T-helper 1 cell treated with Interleukin-12 subunit alpha and Interleukin-12 subunit beta and Interleukin-4 antibody, amounts not matched to agents 30 μg/mL and 1 μg/mL, for 36 hours (primary cell): ENCODE data around the gene TRIM7.
A peak's percentile ranks its signal among the peaks of the same experiment; 100 is the strongest.

Source experiments
- H3K27ac Mint-ChIP-seq: one replicate; pipeline ENCODE4 v1.8.0; 2021; ENCODE audit warnings: mild to moderate bottlenecking, mixed read lengths
- H3K27me3 Mint-ChIP-seq: one replicate; pipeline ENCODE4 v1.8.0; 2021; ENCODE audit warnings: low read depth, mixed read lengths
- H3K36me3 Mint-ChIP-seq: one replicate; pipeline ENCODE4 v1.8.0; 2021; ENCODE audit warnings: low read depth, mixed read lengths
- H3K4me1 Mint-ChIP-seq: one replicate; pipeline ENCODE4 v1.8.0; 2021; ENCODE audit warnings: low read depth, mixed read lengths
- H3K4me3 Mint-ChIP-seq: one replicate; pipeline ENCODE4 v1.8.0; 2021; ENCODE audit warnings: mild to moderate bottlenecking, moderate library complexity, mixed read lengths
- H3K9me3 Mint-ChIP-seq: one replicate; pipeline ENCODE4 v1.8.0; 2021; ENCODE audit warnings: mixed read lengths

The TRIM7 gene

GRCh38 chr5:181204826-181205760 lies at the start of gene TRIM7:
TRIM7 (minus strand) TSS chr5:181205196; CDS start chr5:181205110, 86 bp downstream.
- Mint-ChIP-seq H3K36me3 (peaks cover 9% of the 10 kb centered on the region), H3K27ac (peak within 1 kb of the TSS; percentile 95), H3K27me3 (peaks cover 54% of the 10 kb centered on the region), H3K4me1 (peaks cover 35% of the 10 kb centered on the region), H3K4me3 (peak within 1 kb of the TSS; percentile 92), H3K9me3 (peaks cover 6% of the 10 kb centered on the region)

DNA sequence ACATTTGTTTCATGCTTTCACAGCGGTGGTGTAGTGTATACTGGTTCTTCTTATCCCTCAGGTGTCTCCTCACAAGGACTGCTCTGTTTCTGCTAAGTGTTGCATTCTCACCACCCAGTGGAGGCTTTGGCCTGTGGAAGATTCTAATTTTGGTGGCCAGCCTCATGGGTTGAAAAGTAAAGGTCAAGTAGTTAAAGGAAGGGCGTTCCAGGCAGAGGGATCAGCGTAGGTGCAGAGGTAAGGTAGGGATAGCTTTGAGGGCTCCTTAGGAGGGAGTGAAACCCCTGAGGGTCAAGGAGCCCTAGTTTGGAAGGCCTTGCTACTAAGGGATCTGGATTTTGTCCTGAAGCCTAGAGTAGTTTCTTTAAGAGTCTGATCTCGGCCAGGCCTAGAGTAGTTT lies 43.3 kb upstream of the TRIM7 start:
- no peaks in the 10 kb centered on the region for H3K27me3 Mint-ChIP-seq
- peak overlapping the region; percentile 85 for H3K4me3 Mint-ChIP-seq
- H3K9me3 Mint-ChIP-seq: no peaks in the 10 kb centered on the region
- peaks cover 20% of the 10 kb centered on the region for H3K36me3 Mint-ChIP-seq
- peak overlapping the region; percentile 86 for H3K27ac Mint-ChIP-seq
- H3K4me1 Mint-ChIP-seq: peaks cover 53% of the 10 kb centered on the region

DNA sequence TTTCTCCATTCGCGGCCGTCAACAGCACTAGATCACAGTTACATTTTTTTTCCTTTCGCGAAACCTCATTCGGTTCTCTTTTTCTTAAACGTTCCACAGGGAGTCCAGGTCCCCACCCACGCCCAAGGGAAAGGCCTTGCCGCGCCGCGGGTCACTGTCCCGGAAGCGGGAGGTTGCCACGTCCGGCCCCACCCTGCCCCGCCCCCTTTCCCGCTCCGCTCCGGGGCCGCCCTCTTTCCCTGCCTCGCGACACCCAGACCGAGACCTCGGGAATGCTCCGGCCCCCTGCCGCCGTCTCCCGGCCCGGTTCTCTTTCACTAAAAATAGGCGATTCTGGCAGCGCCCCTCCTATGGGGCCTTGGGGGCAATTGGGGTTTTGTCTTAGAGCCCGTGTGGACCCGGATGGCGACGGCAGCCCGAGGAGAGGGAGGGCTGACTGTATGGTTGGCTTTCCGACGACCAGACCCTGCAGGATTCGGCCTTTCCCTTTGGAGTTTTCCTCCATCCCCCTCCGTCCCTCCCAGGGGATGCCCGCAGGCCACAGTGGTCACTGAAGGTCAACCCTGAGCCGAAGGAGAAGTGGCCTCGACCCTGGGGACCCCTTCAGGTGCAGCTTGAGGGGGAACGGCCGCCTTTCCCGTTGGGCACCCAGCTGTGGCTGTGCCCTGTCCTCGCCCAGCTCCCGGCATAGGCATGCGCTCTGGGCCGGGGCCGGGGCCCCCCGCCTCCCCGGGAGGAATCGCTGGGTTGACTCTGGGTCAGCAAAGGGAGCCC lies 41.5 kb upstream of the TRIM7 start:
- H3K4me3 Mint-ChIP-seq: peak overlapping the region; percentile 85
- H3K36me3 Mint-ChIP-seq: peaks cover 32% of the 10 kb centered on the region
- H3K27ac Mint-ChIP-seq: peak overlapping the region; percentile 98
- no peaks in the 10 kb centered on the region for H3K27me3 Mint-ChIP-seq
- peaks cover 60% of the 10 kb centered on the region for H3K4me1 Mint-ChIP-seq
- H3K9me3 Mint-ChIP-seq: no peaks in the 10 kb centered on the region

DNA sequence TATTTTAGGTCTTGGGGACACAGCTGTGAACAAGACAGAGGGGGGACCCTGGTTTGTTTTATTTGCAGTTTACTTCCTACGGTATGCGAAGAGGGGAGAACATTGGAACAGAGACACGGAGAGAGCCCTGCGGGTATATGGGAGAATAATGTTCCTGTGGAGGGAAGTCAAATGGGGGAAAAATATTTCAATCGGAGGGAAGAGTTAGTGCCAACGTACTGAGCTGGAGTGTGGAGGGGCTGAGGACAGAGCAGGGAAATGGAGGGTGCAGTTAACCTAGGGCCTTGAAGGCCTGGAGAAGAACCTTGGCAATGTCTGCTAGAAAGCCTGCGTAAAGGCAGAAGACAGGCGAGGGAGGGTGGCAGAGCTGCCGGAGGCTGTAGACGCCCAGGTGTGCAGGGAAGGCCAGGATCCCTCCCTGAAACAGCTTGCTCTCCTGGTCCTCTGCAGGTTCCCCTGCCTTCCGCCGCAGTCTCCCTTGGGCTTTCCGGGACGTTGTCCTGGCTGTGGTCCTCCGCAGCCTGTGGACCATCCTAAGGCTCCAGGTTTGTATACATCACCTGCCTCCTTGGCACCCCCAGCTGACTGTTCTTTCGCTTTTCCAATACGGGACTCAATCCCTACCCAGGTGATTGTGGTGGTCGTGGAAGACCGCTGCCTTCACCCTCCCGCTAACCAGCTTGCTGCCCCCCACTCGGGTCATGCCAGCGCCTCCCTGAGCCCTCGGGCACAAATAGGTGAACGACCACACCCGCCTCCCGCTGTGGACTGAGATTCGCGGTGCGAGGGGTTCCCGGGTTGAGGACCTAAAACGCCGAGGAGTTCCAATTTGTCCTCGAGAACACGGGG lies 40.7 kb upstream of the TRIM7 start:
- H3K4me3 Mint-ChIP-seq: peak overlapping the region; percentile 85
- H3K36me3 Mint-ChIP-seq: peaks cover 38% of the 10 kb centered on the region
- peaks cover 60% of the 10 kb centered on the region for H3K4me1 Mint-ChIP-seq
- H3K27me3 Mint-ChIP-seq: no peaks in the 10 kb centered on the region
- no peaks in the 10 kb centered on the region for H3K9me3 Mint-ChIP-seq
- peak overlapping the region; percentile 98 for H3K27ac Mint-ChIP-seq

GRCh38 chr5:181243564-181244343 lies 38.8 kb upstream of the TRIM7 start, which contains the start of gene RACK1:
RACK1 (minus strand) TSS chr5:181243906; CDS start chr5:181243800, 106 bp downstream.
- no peaks in the 10 kb centered on the region for H3K9me3 Mint-ChIP-seq
- peaks cover 48% of the 10 kb centered on the region for H3K36me3 Mint-ChIP-seq
- peaks cover 52% of the 10 kb centered on the region for H3K4me1 Mint-ChIP-seq
- H3K4me3 Mint-ChIP-seq: peak within 1 kb of the TSS; percentile 96
- H3K27ac Mint-ChIP-seq: peak within 1 kb of the TSS; percentile 98
- H3K27me3 Mint-ChIP-seq: no peaks in the 10 kb centered on the region

GRCh38 chr5:181243018-181243563 lies 38.1 kb upstream of the TRIM7 start:
- peak overlapping the region; percentile 98 for H3K27ac Mint-ChIP-seq
- peak overlapping the region; percentile 96 for H3K4me3 Mint-ChIP-seq
- H3K9me3 Mint-ChIP-seq: no peaks in the 10 kb centered on the region
- H3K27me3 Mint-ChIP-seq: no peaks in the 10 kb centered on the region
- H3K4me1 Mint-ChIP-seq: peaks cover 54% of the 10 kb centered on the region
- H3K36me3 Mint-ChIP-seq: peaks cover 51% of the 10 kb centered on the region

- Mint-ChIP-seq H3K27me3 (no peaks in the 10 kb centered on the region), H3K4me3 (peak overlapping the region; percentile 96), H3K36me3 (peaks cover 57% of the 10 kb centered on the region), H3K4me1 (peaks cover 54% of the 10 kb centered on the region), H3K27ac (peak overlapping the region; percentile 98), H3K9me3 (no peaks in the 10 kb centered on the region)
Measured at GRCh38 chr5:181242031-181242451, 37.0 kb upstream of the TRIM7 start.

- no peaks in the 10 kb centered on the region for H3K27me3 Mint-ChIP-seq
Measured at GRCh38 chr5:181241393-181241975, 36.5 kb upstream of the TRIM7 start.

DNA sequence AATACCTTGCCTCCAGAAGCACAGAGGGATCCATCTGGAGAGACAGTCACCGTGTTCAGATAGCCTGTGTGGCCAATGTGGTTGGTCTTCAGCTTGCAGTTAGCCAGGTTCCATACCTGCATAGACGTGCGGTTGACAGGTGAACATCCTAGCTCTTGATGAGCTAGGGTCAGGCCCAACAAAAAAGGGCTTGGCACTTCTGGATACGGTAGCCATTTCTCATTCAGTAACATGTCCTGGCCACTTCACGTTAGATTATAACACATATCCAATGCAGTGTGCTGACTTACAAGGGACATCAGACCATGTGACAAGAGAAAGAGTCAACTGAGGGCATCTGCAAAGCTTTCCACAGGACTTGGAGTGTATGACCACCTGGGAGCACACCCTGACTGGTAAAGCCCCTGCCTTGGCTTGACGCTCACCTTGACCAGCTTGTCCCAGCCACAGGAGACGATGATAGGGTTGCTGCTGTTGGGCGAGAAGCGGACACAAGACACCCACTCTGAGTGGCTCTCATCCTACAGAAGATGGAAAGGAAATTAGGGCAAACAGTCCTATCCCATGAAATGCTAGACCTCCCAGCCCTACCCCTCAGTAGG lies 34.2 kb upstream of the TRIM7 start:
- Mint-ChIP-seq H3K4me1 (peaks cover 41% of the 10 kb centered on the region), H3K27me3 (no peaks in the 10 kb centered on the region), H3K27ac (peak overlapping the region; percentile 69), H3K4me3 (peak overlapping the region; percentile 53), H3K9me3 (no peaks in the 10 kb centered on the region), H3K36me3 (peaks cover 75% of the 10 kb centered on the region)

More at GRCh38 chr5:181241393-181241975, 36.5 kb upstream of the TRIM7 start:
- peaks cover 55% of the 10 kb centered on the region for H3K4me1 Mint-ChIP-seq
- peak overlapping the region; percentile 96 for H3K4me3 Mint-ChIP-seq
- H3K9me3 Mint-ChIP-seq: no peaks in the 10 kb centered on the region
- H3K36me3 Mint-ChIP-seq: peaks cover 63% of the 10 kb centered on the region
- peak overlapping the region; percentile 98 for H3K27ac Mint-ChIP-seq

GRCh38 chr5:181237729-181238385 lies 32.9 kb upstream of the TRIM7 start:
- Mint-ChIP-seq H3K27me3 (no peaks in the 10 kb centered on the region), H3K4me3 (no peak overlapping the region), H3K4me1 (peaks cover 40% of the 10 kb centered on the region), H3K27ac (no peak overlapping the region), H3K9me3 (no peaks in the 10 kb centered on the region), H3K36me3 (peaks cover 68% of the 10 kb centered on the region)

- peaks cover 64% of the 10 kb centered on the region for H3K36me3 Mint-ChIP-seq
- H3K9me3 Mint-ChIP-seq: no peaks in the 10 kb centered on the region
- H3K27me3 Mint-ChIP-seq: no peaks in the 10 kb centered on the region
- no peak overlapping the region for H3K27ac Mint-ChIP-seq
- H3K4me1 Mint-ChIP-seq: peaks cover 35% of the 10 kb centered on the region
- H3K4me3 Mint-ChIP-seq: no peak overlapping the region
Measured at GRCh38 chr5:181236954-181237641, 32.1 kb upstream of the TRIM7 start.

DNA sequence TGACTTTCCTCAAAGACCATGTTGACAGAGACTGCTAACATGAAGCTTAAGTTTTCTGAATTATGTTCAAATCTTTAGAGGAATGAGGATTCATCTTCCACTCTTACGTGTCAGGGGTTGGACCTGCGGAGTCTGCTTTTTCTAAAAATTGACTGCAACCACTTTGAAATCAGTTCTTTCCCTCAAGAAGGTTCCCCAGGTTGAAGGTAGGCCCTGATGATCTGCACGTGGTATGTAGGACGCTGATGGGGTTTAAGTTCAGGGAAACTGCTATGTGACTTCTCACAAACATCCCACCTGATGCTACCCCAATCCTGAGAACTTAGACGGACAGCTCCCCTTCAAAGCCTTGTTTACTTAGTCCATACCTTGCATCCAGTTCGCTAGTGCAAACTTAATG lies 31.5 kb upstream of the TRIM7 start:
- no peaks in the 10 kb centered on the region for H3K9me3 Mint-ChIP-seq
- no peaks in the 10 kb centered on the region for H3K27me3 Mint-ChIP-seq
- H3K36me3 Mint-ChIP-seq: peaks cover 64% of the 10 kb centered on the region
- no peak overlapping the region for H3K4me3 Mint-ChIP-seq
- peaks cover 29% of the 10 kb centered on the region for H3K4me1 Mint-ChIP-seq
- H3K27ac Mint-ChIP-seq: no peak overlapping the region
